Stimulated activated CD4-positive, alpha-beta T cell treated with anti-CD3 and anti-CD28 coated beads, Interleukin-2, amount 100 ng/mL, for 48 hours (primary cell): ENCODE data around the gene ACLY.
"Not testable (repeated sequence)": the region's sequence is repeated elsewhere in the genome, so short reads cannot be mapped to it uniquely, and the experiment has no call there.

Experiments used
- DNase-seq, 2 donors: peaks; one replicate each; pipeline ENCODE4 v3.0.0-alpha.2; 2020

Gene ACLY

DNA sequence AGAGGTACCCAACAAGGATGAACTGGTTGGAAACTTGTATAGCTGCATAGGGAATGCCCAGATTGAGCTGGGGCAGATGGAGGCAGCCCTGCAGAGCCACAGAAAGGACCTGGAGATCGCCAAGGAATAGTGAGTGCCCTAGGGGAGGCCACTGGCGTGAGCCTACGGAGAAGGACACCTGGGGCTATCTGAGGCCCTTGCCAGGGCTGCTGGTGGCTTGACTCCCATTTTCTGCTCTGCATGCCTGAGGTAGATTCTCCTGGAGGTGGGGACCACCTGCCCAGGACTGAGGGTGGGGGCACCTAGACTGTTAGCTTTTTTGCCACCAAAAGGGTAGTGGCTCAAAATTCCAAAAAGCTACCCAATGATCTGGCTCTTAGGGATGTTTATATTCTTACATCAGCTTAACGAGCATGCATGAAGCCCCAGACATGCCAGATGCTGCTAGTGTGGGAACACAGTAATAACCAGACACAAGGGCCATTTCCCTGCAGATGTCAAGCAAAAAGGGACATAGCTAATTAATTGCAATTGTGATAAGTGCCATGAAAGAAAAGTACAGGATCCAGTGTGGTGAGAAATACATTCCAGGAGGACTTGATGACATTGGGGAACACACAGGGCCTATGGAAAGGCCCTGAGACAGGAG lies 20.4 kb upstream of the ACLY start:
- DNase-seq, result no peak

DNA sequence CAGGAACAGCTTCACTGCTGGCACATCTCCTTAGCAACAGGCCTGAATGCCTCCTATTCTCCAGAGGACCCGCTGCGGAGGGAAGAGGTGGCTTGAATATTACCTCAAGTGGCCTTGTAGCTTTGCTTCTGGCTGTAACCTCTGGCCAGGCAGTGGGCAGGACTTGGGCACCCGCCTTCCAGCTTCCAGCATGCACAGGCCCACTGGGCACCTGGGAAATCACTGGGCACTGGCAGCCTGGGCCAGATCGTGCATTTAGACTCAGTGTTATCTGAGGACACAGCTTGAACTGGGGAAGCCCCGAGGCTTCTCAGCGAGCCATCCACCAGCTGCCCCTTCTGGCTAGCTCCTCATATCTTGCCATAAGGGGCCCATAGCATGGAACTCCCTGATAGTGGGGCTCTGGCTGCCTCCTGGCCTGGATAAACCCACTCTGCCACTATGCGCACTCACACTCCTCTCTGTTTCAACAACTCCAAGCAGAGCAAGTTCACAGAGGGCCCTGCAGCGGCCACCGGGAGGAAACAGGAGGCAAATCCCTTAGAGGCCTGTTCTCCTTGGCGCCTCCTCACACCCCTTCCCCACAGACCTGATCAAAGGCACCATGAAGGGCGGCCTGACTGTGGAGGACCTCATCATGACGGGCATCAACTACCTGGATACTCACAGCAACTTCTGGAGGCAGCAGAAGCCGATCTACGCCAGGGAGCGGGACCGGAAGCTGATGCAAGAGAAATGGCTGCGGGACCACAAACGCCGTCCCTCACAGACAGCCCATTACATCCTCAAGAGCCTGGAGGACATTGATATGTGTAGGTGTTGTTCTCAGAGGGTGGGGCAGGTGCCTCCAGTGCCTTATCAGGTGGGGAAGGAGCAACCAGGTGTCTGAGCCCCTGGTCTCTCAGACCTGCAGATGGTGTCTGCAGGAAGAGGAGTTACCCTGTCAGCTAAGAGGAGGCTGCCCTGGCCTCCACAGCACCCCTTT lies 19.5 kb upstream of the ACLY start:
- DNase-seq, result no peak

- no peak for DNase-seq
Measured at GRCh38 chr17:41935641-41936040, 16.9 kb upstream of the ACLY start.

- no peak for DNase-seq
Measured at GRCh38 chr17:41932816-41933389, 14.2 kb upstream of the ACLY start.

DNA sequence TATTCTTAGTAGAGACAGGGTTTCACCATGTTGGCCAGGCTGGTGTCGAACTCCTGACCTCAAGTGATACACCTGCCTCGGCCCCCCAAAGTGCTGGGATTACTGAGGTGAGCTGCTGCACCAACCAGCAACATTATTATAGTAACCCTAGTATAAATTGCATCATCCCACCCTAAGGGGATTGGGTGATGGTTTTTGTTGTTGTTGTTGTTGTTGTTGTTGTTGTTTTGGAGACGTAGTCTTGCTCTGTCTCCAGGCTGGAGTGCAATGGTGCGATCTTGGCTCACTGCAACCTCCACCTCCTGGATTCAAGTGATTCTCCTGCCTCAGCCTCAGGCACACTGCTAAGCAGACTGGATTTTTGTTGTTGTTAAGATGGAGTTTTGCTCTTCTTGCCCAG lies 13.0 kb upstream of the ACLY start:
- DNase-seq, result not testable (repeated sequence)

- DNase-seq, result not testable (repeated sequence)
Measured at GRCh38 chr17:41930833-41931156, 12.0 kb upstream of the ACLY start.

GRCh38 chr17:41930009-41930832 lies 11.5 kb upstream of the ACLY start, which contains the start of gene ODAD4:
ODAD4 (plus strand) TSS chr17:41930617; CDS start chr17:41930724, 107 bp downstream.
- peak; percentile 92 for DNase-seq

DNA sequence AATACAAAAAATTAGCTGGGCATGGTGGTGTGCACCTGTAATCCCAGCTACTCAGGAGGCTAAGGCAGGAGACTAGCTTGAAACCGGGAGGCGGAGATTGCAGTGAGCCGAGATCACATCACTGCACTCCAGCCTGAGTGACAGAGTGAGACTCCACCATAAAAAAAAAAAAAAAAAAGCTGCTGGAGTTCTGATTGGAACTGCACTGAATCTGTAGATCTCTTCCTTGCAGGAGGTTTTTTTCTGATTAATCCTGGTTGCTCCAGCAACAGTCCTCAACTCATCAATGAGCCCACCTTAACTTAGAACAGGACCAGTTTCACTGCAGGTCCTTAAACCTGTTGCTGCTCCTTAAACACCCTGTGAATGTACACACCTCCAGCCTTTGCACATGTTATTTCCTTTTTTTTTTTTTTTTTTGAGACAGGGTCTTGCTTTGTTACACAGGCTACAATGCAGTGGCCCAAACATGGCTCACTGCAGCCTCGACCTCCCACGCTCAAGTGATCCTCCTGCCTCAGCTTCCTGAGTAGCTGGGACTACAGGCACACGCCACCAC lies 10.0 kb upstream of the ACLY start:
- DNase-seq, result no peak

DNA sequence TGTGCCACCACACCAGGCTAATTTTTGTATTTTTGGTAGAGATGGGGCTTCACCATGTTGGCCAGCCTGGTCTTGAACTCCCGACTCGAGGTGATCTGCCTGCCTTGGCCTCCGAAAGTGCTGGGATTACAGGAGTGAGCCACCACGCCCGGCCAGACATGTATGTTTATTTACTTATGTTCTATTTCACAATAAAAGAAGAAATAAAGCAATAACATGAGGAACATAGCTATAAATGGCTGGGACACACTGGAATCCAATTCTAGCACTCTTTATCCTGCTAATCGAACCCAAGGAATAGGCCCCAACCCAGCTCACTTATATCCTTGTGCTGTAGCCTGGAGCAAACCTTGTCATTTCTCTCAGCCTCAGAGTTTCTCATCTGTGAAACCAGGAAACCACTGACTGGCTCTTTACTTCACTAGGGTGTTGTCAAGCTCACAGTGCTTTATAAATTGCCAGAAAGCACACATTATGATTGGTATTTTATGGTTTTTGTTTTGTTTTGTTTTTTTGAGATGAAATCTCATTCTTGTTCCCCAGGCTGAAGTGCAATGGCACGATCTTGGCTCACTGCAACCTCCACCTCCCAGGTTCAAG lies 7.3 kb upstream of the ACLY start:
- no peak for DNase-seq

GRCh38 chr17:41920580-41920955 lies 1.8 kb upstream of the ACLY start:
- DNase-seq, result no peak

DNA sequence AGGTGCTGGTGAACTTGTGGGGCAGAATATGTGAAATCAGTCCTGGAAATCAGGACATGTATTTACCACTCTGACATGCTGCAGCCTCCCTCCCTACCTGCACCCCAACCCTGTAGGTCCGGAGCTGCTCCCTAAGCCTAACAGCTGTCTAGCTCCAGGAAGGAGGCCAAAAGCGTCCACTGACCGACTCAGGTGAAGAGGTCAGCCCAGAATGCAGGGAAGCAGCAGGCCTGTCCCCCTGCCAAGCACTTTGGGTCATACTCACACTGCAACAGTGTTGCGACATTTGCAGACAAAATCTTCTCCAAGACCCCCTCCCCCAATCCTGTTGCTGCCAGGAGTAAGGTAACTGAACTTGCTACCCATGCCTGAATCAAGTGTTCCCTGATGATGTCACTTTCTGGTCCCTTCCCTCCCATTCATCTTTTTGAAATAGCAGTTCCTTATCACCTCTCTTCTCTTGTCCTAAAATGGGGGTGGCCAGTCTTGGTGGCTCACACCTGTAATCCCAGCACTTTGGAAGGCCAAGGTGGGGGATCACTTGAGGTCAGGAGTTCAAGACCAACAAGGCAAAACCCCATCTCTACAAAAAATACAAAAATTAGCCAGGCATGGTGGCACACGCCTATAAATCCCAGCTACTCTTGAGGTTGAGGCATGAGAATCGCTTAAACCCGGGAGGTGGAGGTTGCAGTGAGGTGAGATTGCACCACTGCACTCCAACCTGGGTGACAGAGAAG lies 1.3 kb upstream of the ACLY start:
- no peak for DNase-seq

DNA sequence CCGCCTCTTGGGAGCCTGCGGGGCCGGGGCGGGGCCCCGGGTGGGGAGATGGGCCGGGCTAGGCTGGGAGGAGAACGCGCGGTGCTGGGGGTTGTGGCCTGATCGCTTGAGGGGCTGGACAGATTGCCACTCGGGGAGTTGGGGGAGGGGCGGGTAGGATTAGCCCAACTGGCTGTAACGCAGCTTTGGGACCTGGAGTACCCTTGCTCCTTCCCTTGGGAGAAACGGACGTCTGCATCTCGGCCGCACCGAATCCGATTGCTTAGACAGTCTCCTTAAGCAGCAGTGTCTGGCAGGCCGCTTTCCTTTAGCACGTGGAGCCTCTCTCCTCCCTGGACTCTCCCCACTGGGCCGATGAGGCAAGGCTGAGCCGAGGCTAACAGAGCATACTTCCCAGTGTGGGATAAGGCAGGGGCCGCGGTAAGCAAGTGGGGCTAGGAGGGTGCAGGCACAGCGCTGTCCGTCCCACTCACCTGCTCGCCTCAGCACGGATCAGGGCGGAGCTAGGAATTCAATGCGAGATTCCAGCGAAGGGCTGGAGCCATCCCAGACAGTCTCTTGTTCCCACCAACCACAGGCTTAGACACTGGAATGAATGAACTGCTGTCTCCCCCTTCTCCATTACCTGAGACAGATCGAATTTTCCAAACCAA lies 540 bp upstream of the ACLY start:
- no peak for DNase-seq

DNA sequence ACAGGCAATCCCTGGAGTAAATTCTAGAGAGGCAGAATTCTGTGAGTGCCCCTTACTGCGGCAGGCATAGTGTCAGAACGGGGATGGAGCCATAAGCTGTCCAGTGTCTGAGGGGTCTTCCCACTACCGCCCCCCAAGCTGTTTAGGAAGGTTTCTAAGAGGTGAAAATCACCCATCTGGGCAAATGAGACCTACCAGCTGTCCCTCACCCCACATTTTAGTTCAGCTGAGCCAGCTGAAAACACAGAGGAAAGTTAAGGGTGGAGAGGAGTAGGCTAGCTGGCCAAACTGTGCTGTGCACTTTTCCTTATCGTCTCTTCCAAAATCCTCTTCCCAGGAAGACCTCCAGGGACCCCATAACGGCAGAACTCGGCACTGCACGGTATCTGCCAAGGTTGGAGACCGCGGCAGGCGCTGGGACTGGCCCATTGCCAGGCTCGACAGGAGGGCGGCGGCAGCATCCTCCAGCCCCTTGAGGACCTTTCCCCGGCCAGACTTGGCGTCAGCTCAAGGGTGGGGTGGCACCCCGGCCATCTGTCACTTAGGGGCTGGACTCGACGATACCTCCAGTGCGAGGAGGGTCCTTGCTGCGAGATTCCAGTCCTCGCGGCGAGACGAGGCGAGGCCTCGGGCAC lies 955 bp downstream of the ACLY start:
- DNase-seq, result peak; percentile 22 to 37

GRCh38 chr17:41917192-41917591 lies 1.6 kb downstream of the ACLY start:
- no peak for DNase-seq

DNA sequence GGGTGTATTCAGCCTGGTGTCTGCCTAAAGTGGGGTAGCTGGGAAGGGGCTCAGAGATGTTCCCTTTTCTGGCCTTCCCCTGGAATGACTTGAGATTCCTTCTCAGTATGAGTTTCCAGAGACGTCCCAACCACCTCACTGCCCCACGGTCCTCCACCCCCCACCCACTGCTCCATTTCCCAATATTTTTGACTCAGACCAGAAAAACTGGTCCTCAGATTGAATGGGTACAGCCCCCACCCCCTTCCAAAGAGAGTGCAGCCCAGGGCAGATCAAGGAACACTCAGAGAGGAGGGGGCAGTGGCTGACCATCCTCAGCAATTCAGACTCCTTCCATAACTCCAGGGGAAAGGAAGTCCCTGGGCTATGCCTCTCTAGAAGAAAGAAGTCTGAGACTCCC lies 3.2 kb downstream of the ACLY start:
- no peak for DNase-seq

- no peak for DNase-seq
Measured at GRCh38 chr17:41915020-41915419, 3.7 kb downstream of the ACLY start.

DNA sequence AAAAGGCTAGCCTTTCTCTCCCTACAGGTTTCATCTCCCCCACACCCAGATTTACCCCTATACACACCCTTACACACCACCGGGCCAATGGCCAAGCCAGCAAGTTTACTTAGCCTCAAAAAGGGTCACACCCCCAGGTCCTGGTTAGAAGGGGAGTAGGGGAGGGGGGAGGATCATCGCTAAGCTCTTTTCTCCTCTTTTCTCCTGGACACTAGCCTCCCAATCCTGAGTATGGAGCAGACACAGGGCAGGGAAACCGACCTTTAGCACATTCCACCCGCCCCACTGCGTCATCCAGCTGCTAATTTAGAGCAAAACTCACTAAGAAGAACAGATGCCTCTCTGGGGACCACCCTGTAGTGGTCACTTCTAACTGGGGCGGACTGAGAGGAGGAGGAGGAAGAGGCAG lies 4.4 kb downstream of the ACLY start:
- no peak for DNase-seq

- DNase-seq, result no peak
Measured at GRCh38 chr17:41913798-41914197, 5.0 kb downstream of the ACLY start.

DNA sequence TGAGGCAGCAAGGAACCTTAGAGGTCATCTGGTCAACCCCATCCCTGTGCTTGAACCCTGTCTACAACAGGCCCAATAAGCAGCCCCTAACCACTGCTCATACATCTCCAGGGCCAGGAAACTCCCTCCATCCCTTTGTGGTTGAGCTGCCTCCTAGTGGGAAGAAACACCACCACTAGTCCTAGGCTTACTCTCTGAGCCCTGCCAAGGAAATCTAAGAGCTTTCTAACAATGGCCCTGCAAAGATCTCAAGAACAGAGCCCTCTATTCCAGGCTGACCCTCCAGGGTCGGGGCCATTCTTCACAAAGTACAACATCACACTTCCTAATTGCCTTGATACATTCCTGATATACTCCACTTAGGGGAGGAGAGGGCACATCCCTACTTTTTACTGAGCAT lies 5.8 kb downstream of the ACLY start:
- DNase-seq, result no peak

- no peak for DNase-seq
Measured at GRCh38 chr17:41910701-41911391, 7.9 kb downstream of the ACLY start.
